Stimulated activated CD8-positive, alpha-beta memory T cell treated with anti-CD3 and anti-CD28 coated beads, Interleukin-4, amount 100 ng/mL, for 1 hour (primary cell): ENCODE results near the gene ATP8B1.

Source experiments
- DNase-seq, 2 donors: peaks; one replicate each; pipeline ENCODE4 v3.0.0-alpha.2; 2020; ENCODE audit warnings: low read depth in 2 of 2, low spot score in 1 of 2

Gene ATP8B1

DNA sequence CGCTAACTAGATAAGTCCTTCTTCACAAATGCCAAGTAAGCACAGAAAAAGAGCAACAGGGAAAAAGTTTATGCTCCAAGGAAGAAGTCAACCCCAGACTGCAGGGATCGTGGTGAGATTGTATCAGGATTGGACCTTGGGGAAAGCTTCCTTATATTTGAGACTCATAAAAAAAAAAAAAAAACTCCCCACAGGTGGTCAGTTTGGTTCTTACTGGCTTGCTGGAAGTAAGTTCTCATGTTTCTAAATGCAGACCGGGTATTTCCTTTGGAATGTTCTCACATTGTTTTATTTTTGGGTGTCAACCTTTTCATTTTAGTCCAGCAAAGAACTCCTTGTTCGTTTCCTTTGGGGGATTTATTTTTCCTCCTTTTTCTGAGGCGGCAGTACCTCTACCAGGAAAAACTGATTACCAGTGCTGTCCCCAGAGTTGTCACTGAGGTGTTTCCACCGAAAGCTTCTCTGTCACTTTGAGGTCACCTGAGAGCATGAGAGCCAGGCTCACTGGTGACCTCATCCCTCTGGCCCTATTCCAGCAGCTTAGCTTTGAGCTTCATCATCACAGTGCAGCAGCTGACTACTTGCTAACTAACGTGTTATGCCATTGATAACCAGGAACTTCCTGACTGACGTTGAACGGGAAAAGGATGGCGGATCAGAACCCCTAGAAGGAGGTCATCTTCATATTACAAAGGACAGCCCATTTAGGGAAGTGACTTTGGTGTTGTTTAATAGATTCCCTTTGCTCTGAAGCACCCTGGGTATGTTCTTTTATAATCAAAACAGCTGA lies 16.8 kb upstream of the ATP8B1 start:
- DNase-seq, result no peak

- DNase-seq, result no peak
Measured at GRCh38 chr18:57819119-57819518, 16.0 kb upstream of the ATP8B1 start.

DNA sequence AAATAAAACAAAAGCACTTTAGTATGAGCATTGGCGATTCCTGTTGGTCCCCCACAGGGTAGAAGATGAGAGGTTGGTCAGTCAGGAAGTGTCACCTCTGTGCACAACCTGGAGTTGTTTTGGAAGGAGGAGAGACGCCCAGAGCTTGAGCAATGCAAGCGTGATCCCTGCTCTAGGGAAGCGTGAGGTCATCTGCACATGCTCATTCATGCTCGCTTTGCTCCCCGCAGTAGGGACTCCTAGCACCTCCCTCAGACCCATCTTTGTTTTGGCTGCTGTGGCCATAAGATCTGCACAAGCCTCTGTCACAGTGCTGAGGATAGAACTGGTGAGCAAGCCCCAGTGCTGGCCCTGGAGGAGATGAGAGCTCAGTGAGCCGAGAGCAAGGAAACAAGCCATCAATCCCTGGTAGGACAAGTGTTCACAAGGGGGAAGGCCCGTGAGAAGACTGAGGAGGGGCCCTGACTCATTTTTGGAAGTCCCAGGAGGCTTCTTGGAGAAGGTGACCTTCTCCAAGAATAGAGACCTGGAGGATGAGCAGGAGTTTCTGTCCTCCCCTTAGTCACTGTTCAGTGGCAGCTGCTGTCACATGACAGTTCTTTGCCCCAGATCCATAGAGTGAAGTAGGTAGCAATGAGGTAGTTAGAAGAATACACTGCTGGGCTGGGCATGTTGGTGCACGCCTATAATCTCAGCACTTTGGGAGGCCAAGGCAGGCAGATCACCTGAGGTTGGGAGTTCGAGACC lies 13.3 kb upstream of the ATP8B1 start:
- DNase-seq, result no peak

GRCh38 chr18:57814555-57814954 lies 11.4 kb upstream of the ATP8B1 start:
- DNase-seq, result no peak

DNA sequence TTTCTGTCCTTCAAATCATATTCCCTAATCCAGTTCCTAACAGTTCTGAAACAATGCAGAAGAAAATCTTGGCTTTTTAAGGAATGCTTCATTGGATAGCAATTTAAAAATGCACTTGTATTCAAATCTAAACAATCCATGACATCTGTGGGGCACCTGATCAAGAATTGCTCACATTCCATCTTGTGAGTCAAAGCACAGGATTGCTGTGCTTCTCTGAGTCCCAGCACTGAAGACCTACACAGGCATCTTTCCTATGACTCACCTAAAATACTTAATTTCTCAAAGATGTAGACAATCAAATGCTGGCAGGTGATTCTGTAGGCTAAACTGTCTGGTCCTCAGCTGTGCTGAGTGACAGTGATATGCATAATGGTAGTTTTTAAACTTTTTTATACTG lies 10.1 kb upstream of the ATP8B1 start:
- no peak for DNase-seq

DNA sequence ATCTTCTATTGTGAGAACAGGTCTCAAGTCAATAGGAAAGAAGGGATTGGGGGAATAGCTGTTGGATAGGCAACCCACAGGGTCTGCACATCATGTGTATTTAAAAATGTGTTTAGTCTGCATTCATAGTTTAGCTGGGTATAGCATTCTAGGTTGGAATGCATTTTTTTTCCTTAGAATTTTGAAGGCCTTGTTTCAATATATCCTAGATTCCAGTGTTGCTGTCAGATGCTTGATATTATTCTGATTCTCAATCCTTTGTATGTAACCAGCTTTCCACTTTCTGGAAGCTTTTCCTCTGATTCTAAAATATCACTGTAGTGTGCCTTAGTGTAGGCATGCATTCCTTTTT lies 9.0 kb upstream of the ATP8B1 start:
- no peak for DNase-seq

DNA sequence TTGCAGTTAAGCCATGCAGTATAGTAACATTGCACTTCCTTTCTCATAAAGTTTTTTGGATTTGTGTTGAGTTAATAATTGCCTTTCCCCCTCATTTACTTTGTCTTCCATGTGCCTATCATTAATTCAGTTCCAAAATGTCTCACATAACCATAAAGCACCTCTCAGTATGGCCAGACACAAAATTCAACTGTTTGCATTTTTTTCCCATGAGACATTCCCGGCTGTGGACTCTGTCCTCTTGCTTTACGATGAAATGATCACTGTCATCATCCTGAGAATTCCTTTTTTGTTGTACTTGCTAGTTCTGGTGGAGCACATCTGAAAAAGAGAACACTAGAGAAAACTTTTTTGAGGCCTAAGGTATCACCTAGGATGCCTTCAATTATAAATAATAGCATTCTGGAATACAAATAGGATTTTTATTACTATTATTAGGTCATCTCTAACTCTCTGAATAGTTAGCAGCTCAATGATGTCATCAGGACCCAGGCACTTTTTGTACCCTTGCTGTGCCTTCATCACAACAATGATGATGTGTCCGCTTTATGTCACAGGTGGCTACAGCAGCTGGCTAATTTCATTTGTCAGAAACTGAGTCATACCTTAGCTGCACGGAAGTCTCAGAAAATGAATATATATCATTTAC lies 8.5 kb upstream of the ATP8B1 start:
- no peak for DNase-seq

GRCh38 chr18:57809190-57809589 lies 6.1 kb upstream of the ATP8B1 start:
- no peak for DNase-seq

DNA sequence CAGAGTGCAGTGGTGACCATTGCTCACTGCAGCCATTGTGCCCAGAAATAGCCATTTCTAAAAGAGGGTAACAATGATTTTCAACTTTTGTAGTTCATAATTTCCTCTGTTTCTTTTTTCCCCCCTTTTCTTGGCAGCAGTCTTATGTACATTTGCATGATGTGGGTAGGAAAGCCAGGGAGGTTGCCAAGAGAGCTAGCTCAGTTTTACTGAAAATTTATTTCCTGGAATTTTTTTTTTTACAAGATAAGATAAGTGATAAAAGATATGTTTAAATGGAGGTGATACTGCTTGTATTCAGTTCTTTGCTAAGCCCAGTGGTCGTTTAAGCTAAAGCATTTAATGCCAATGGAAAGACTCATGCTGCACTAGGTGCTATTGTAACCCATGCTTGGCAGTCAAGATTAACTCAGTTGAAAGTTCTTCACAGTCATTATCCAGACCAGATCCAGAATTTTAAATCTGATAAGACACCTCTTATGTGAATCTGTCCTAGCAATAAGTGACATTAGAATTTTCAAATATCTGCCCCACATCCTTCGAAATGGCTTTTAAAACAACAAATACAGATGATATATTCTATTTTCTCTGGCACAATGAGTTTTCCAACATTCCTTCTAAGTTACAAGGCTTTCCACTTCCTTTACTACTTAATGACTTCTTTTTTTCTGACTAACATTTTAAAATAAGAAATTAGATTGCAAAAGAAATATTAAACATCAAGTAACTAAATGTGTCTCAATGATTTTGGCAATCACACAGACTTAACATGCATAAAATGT lies 4.4 kb upstream of the ATP8B1 start:
- no peak for DNase-seq

DNA sequence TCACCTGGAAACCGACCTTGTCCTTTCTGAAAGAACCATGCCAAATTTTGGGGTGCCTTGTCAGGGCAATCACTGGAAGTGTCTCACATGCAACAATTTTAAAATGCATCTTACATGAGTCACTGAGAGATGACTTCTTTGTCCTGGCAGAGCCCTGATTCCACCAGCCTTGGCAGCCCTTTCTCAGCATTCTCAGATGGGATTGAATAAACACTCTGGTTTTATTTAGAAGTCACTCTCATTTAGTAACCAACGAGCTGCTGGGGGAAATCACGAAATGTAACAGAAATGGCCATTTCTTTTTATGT lies 3.8 kb upstream of the ATP8B1 start:
- DNase-seq, result no peak

DNA sequence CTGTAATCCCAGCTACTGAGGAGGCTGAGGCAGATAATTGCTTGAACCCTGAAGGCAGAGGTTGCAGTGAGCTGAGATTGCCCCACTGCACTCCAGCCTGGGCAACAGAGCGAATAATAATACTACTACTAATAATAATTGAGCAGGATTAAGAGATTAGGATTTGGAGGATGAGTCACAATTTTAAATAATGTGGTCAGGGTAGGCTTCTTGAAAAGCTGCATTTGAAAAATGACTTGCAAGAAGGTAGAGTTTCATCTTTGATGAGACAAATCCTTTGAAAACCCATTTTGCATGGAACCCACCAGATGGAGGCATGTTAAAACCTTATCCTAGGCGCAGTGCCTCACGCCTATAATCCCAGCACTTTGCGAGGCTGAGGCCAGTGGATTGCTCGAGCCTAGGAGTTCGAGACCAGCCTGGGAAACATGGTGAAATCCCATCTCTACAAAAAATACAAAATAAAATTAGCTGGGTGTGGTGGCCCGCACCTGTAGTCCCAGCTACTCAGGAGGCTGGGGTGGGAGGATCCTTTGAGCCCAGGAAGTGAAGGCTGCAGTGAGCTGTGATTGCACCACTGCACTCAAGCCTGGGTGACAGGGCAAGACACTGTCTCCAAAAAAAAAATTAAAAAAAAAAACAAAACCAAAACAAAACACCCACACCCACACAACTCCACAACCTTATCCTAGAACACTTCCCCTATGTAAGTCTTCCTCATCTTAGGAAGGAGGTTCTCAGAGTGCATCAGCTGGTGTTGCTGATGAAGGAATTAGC lies 3.3 kb upstream of the ATP8B1 start:
- DNase-seq, result no peak

DNA sequence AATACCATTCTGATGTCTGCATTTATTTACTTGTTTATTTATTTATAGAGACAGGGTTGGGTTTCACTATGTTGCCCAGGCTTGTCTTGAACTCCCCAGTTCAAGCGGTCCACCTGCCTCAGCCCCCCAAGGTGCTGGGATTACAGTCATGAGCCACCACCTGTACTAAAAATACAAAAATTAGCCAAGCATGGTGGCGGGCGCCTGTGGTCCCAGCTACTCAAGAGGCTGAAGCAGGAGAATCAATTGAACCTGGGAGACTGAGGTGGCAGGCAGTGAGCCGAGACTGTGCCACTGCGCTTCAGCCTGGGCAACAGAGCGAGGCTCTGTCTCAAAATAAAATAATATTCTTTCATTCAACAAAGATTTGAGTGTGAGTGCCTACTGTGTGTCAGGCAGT lies 2.0 kb upstream of the ATP8B1 start:
- DNase-seq, result no peak

GRCh38 chr18:57804557-57804956 lies 1.4 kb upstream of the ATP8B1 start:
- no peak for DNase-seq

- DNase-seq, result no peak
Measured at GRCh38 chr18:57802213-57803102, 657 bp downstream of the ATP8B1 start.

DNA sequence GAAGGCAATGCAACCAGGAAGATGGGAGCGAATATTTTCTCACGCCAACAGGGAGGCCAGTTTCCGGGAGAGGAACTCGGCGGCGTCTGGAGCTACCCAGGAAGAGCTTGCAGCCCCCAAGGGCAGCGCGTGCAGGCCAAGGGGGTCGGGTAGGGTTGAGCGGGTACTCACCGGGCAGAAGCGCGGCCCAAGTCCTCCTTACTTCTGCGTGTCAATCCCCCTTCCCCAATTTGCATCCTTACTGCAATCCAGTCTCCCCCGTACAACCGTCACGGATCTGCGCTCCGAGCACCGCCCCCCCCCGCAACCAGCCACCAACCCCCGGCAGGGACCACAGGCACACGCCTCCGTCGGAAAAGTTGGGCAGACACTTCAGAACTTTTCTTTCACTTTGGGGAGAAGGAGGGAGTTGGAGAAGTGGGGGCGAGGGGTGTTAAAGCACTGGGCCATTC lies 1.3 kb downstream of the ATP8B1 start:
- no peak for DNase-seq

- no peak for DNase-seq
Measured at GRCh38 chr18:57801325-57801724, 1.8 kb downstream of the ATP8B1 start.

GRCh38 chr18:57798713-57799373 lies 4.3 kb downstream of the ATP8B1 start:
- DNase-seq, result no peak

DNA sequence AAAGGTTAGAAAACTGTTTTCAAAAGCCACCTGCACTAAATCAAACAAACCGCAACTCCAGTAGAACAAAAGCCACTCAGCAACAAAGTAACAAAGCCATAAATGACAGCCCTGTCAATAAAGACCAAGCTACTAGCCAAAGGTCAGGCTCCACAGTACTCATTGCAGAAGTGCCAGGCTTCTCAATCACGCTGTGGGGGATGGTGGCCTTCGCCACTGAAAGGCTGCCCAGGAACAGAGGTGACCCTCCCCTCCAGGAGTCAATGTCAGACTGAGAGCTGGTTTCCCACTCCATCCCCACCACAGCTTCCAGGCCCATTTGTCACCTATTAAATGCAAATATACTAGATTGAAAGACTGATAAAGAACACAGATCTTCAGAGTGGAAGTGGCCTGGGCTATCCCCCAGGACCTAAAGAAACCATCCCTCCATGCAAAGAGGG lies 5.9 kb downstream of the ATP8B1 start:
- no peak for DNase-seq
